ENCODE data around the gene GRIN3B.

- no peak for TF ChIP-seq REST (IDR thresholded peaks at IDR 0.05; ENCODE audit: low read depth)
- TF ChIP-seq TAF1 (IDR thresholded peaks at IDR 0.05; ENCODE audit: low read depth), result no peak
- no peak for TF ChIP-seq CREB1 (IDR thresholded peaks at IDR 0.05; ENCODE audit: low read depth)
- TF ChIP-seq EP300 (IDR thresholded peaks at IDR 0.05; ENCODE audit: borderline replicate concordance), result no peak
- TF ChIP-seq NFIC (IDR thresholded peaks at IDR 0.05), result no peak
- no peak for TF ChIP-seq FOXM1 (IDR thresholded peaks at IDR 0.05; ENCODE audit: borderline replicate concordance, low read depth)
- no peak for TF ChIP-seq YY1 (IDR thresholded peaks at IDR 0.05; ENCODE audit: low read depth)
- TF ChIP-seq, protein P1, sequence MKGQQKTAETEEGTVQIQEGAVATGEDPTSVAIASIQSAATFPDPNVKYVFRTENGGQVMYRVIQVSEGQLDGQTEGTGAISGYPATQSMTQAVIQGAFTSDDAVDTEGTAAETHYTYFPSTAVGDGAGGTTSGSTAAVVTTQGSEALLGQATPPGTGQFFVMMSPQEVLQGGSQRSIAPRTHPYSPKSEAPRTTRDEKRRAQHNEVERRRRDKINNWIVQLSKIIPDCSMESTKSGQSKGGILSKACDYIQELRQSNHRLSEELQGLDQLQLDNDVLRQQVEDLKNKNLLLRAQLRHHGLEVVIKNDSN (IDR thresholded peaks at IDR 0.05), result no peak
These were observed 49.6 kb downstream of the GRIN3B start for GRCh38 chr19:1049800-1050199.
